NCI-H1436 treated with DMSO at 0.1 percent for 48 hours (cell line): ENCODE measurements around the gene SOX13.

Experiments used
- DNase-seq: peaks from one replicate; lab custom pipeline; 2025; lab: John Stamatoyannopoulos, UW

Gene SOX13

DNA sequence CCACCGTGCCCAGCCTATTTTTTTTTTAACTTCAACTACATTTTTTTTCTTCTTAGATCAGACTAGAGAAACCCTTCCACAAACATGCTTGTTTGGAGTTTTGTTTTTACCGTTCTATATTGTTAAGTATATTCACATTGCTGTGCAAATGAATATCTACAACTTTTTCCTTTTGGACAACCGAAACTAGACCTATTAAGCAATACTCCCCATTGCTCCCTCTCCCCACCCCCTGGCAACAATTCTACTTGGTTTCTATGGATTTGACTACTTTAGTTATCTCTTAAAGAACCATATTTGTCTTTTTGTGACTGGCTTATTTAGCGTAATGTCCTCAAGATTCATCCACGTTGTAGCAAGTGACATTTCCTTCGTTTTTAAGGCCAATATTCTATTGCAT is 59.8 kb downstream of the SOX13 start:
- no peak for DNase-seq

GRCh38 chr1:204134103-204134502 is 61.2 kb downstream of the SOX13 start:
- DNase-seq: no peak

DNA sequence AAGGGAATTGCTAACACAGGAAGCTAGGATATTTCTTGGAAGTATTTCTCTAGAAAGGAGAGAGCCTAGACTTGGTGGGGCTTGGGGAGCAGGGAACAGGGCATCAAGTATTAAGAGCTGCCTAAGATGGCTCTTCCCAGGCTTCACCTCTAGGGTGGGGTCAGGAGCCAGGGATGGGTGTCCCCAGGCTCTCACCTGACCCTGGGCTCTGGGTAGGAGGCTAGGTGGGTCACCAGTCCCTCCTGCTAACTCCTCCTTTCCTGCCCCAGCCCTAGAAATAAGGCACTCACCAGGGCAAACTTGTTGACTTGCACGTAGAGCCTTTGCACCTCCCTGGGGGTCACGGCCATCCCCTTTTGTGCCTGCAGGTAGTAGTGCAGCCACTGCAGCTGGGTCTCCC is 63.9 kb downstream of the SOX13 start:
- DNase-seq: no peak

GRCh38 chr1:204139088-204139487 is 66.2 kb downstream of the SOX13 start:
- no peak for DNase-seq

DNA sequence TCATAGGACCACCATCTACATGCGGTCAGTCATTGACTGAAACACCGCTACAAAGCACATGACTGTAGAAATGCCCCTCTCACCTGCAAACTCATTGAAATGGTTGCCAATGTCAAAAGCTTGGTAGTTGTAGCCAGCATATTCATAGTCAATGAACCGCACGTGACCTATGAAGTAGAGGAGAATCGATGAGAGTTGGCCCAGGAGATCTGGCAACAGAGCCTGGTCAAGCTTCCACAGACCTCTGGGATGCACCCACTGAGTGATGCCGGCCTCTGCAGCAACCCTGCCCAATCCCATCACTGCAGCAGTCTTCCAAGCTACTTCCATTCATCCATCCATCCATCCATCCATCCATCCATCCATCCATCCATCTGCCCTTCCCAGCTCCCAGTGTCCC is 67.0 kb downstream of the SOX13 start:
- DNase-seq: no peak

DNA sequence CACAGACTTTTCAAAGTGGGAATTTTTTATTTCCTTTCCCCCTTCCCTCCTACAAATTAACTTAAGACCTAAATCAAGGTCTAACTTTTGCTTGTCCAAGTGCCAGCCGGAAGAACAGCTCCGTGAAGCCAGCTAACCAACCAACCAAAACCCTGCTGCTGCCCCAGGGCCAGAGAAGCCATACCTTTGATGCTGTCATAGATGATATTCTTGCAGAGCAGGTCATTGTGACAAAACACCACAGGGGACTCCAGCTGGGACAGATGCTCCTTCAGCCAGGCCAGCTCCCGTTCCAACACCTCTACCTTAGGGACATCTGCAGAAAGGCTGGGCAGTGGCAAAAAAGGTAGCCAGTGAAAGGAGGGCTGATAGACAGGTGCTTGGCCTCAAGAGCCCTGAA is 68.2 kb downstream of the SOX13 start:
- DNase-seq: no peak

DNA sequence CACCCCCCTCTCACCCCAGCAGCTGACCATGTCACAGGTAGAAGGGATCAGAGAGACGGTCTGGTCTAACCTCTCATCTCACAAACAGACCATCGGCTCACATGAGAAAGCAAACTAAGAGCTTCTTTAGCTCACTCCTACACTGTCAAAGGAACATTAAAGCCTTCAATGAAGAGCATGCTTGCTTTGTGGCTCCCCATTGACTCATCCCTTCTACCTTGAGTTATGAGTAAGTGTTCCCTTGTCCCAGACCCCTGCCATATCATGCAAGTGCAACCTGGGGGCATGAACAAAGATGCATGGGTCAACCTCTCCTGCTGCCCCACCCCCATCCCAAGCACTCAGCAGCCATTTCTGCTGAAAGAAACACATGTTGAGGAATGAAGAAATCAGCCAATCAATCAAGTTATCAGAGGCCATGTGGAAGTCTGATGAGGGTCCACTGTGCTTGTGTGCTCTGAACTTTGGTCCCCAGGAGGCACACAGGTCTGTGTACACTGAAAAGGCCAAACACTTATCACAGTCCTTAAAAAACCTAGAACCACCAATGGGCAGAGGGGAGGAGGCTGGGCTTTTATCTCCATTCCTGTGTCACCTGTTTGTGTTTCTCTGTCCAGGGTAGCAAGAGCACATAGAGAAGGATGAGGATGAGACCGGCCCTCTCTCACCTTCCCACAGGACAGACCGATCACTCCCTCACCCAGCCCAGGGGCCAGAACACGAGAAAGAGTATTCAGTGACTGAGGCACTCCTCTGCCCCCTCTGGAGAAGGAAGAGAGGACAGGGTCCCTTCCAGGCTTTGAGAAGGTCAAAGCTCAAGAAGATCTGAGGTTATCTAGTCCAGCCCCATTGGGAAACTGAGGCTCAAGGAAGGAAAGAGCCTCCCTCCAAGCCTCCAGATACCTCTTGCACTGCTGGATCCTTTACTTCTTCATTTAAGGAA is 69.4 kb downstream of the SOX13 start:
- no peak for DNase-seq

GRCh38 chr1:204143276-204144041 is 70.5 kb downstream of the SOX13 start:
- DNase-seq: no peak

GRCh38 chr1:204145033-204145504 is 72.2 kb downstream of the SOX13 start:
- DNase-seq: no peak

DNA sequence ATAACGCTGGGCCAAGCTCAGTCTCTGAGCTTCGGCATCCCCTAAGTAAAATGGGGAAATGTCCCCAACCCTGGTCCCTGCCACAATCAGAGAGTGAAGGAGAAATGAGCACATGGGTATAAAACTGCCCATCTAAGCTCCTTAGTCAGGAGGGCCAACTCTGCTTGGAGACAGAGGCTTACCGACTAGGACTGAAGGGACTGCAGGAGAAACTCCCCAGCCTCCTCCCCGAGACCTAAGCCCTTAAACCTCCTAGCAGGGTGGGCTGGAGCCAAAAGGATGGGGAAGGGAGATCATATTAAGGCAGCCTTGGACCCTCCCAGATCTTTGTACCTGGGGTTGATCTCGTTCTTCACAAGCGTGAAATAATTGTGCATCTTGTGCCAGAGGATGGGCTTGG is 73.4 kb downstream of the SOX13 start:
- no peak for DNase-seq

DNA sequence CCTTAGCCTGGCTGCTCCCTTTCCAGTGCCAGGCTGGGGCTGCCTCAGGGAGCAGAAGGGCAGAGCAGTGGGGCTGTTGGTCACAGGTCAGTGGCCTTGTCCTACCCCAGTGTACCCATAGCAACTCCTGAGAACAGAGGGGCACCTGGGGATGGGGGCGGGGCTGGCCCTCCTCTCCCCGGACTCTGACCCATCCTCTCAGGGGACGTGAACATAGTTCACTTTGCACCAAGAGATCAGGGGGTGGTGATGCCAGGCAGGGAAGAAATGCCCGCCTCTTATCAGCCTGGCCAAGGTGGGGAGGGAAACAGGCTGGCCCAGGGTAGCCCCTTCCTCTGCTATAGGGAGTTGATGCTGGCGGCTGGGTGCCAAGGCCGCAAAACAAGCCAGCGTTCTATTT is 74.0 kb downstream of the SOX13 start:
- DNase-seq: no peak

- no peak for DNase-seq
These were observed 74.8 kb downstream of the SOX13 start for GRCh38 chr1:204147406-204148383.

DNA sequence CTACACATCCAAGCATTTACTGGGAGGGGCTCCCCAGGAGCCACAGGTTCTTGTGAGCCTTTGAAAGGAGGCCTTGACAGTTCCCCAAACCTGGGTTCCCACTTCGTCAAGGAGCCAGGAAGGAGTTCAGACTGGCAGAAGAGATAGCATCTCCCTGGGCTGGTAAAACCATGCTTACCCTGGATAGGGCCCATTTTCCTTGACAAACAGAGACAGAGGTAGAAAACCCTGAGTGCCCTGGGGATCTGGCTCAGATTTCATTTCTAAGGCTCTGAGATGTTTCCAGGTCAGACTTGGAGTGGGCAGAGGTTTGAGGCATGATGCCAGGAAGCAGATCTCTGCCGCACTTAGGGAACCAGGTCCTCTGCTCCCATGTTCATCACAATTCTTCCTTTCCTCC is 76.2 kb downstream of the SOX13 start:
- no peak for DNase-seq

- DNase-seq: no peak
These were observed 77.0 kb downstream of the SOX13 start for GRCh38 chr1:204149635-204150565.

DNA sequence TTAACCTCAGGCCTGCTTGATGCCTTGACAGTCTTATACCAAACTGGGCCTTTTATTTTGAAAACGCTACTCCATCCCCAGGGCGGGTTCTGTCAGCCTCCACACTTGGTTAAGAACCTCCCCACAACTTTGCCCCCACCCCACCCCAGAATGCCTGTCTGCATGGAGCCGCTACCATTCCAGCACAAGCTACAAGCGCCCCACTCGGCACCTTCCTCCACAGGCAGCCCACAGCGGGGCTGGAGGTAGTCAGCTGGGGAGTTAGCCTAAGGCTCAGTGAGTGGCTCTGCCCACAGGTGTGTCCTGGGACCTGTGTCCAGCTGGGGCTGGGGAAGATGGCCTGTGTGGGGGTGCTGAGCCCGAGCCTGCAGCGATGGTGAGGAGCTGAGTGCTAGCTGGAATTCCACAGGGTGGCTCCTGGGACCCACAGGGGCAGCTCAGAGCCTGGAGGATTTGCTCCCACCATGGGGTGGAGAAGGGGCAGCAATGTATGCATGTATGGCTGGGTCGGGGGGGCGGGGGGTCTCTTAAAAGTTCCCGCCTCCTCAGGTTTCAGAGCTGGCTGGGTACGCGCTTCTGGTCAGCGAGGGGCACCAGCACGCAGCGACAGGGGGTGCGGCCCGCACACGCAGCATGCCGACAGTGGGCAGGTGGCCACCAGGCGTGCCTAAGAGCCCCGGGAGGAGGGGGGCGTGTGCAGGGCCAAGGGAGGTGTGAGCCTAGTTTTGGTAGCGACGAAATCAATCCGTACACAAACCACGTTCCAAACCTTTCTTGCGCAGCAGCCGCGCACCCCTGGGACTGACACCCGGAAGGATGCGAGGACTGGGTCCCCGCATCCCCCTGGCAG is 78.0 kb downstream of the SOX13 start:
- DNase-seq: no peak

DNA sequence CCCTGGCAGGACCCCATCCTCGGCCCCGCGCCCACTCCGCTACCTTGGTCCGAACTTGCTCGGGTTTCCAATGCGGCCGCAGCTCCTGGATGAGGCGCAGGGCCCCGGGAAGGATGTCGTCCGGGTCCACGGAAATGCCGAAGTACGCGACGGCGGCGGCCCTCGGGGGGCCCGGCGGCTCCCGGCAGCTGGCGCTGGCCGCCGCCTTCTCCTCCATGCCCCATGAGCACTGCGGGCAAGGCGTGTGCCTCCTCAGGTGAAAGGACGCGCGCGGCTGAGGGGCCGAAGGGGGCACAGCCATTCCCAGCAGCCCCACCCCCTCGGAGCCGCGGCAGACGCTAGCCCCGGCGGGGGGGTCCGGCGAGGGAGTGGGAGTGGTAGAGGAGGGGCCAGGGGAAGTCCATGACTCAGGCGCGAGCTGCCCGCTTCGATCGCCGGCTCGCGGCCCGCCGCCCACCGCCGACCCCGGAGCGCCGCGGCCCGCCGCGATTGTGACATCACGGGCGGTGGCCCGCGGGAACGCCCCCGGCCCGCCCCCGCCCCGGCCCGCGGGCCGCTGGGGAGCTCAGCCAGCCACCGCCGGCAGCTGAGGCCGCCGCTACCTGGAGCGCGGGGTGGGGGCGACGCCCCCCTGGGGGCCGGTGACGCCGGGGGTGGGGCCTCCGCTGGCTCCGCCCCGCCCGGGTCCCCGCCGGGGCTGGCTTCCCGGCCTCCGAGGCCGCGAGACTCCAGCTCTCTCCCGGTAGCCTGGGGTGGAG is 78.8 kb downstream of the SOX13 start, which contains the start of gene ETNK2:
Gene ETNK2, minus strand, starts transcription at position 493 of the 758 bp plus-strand sequence. Its CDS starts 192 bp downstream, at position 301.
- DNase-seq: peak; percentile 9

DNA sequence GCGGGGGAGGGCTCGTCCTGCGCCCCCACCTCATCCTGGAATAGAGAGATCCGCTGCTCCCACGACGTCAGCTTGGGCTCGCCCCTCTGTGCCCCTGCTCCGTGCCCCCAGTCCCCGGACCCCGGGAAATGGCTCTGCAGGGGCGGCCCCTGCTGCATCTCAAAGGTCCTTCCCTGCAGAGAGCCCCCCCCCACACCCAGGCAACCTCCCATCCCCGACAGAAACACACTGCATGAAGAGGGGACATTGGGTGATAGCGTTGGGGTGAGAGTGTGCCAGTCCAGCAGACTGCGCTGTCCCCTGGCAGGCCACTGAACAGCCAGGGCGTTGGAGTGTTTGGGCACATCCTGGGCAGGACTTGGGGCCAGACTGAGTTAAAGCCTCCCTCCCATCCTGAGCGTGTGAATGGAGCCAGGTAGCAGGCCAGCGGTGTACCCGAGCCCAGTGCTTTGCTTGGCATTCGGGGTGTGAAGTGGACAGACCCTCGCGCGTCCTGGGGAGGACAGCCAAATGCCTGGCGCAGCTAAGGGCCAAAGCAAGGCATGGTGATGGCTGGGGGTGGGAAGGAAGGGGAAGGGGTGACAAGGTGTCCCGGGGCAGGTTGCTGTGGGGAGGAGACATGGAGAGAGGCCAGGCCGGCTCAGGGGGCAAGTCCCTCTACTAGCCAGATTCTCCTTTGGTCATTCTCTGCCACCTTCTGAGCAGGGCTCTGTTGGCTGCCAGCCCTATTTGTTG is 79.6 kb downstream of the SOX13 start:
- no peak for DNase-seq

DNA sequence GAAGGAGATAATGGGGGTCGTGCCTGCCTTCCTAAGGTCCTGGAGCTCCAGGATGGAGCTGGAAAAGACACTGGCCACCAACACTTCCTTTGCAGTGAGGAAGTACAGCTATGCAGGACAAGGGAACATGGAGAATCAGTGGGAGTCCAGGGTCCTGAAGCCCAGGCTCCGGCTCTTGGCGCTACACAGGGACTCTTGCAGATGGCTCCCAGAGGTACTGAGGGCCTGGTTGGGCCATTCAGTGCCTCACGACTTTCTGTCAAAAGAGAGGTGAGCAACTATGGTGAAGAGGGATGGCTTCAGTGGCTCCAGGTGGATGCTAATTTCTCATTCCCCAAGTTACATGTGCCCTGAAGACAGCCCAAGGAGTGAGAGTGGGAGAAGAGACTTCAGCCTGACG is 80.8 kb downstream of the SOX13 start:
- no peak for DNase-seq
